Gastrocnemius medialis (tissue), 4 donors: ENCODE results near the gene DGLUCY.

Experiments
- POLR2A ChIP-seq, 2 donors: fragments of 450-650 bp; IDR thresholded peaks; one replicate each; pipeline ENCODE4 v1.6.1; 2017; ENCODE audit warnings: antibody characterized with exemption in 2 of 2, mild to moderate bottlenecking in 2 of 2, moderate library complexity in 2 of 2
- TF ChIP-seq, protein P1 (sequence below), 5 experiments: fragments of 450-650 bp in 3 of 5; fragments of 200-600 bp in 2 of 5; sonication (generic) in 2 of 5; IDR thresholded peaks in 4 of 5; conservative IDR thresholded peaks in 1 of 5; 1 replicate in 4 of 5; 2 replicates in 1 of 5; pipeline ENCODE4 v1.5.1; 2016 to 2019; ENCODE audit warnings: antibody characterized with exemption in 5 of 5, mild to moderate bottlenecking in 3 of 5, moderate library complexity in 3 of 5

DNA sequence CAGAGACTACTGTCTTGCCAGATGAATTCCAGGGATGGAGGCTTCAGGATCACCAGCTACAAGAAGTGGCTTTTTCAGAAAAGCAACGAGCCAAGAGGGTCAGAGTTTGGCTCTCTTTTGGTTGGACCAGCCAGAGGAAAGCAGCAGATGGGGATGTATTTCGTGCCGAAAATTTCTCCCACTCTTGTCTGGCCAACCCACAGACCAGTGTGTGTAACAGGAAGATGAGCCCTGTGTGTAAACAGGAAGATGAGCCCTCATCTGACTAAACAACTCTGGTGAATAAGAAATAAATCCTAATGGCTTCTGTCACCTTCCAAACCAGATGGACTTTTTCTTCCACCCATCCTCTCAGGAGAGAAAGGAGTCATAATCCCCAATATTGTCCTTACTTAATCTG lies 117.6 kb downstream of the DGLUCY start:
- no peak for TF ChIP-seq POLR2A (IDR thresholded peaks at IDR 0.05)
- TF ChIP-seq, protein P1, sequence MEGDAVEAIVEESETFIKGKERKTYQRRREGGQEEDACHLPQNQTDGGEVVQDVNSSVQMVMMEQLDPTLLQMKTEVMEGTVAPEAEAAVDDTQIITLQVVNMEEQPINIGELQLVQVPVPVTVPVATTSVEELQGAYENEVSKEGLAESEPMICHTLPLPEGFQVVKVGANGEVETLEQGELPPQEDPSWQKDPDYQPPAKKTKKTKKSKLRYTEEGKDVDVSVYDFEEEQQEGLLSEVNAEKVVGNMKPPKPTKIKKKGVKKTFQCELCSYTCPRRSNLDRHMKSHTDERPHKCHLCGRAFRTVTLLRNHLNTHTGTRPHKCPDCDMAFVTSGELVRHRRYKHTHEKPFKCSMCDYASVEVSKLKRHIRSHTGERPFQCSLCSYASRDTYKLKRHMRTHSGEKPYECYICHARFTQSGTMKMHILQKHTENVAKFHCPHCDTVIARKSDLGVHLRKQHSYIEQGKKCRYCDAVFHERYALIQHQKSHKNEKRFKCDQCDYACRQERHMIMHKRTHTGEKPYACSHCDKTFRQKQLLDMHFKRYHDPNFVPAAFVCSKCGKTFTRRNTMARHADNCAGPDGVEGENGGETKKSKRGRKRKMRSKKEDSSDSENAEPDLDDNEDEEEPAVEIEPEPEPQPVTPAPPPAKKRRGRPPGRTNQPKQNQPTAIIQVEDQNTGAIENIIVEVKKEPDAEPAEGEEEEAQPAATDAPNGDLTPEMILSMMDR (IDR thresholded peaks at IDR 0.05 in 4 of 5, conservative IDR thresholded peaks at IDR 0.05 in 1 of 5) = no peak
